Activated CD4-positive, alpha-beta T cell treated with anti-CD3 and anti-CD28 coated beads for 24 hours (primary cell): ENCODE data around the gene IL1RL2.

Experiments
- DNase-seq, 2 donors: peaks; one replicate each; pipeline ENCODE4 v3.0.0-alpha.2; 2020; ENCODE audit warnings: low read depth in 2 of 2

Gene IL1RL2

GRCh38 chr2:102194609-102195268 is 7.9 kb downstream of the IL1RL2 start:
- DNase-seq: no peak

GRCh38 chr2:102197389-102198137 is 10.7 kb downstream of the IL1RL2 start:
- no peak for DNase-seq

- no peak for DNase-seq
These were observed 13.7 kb downstream of the IL1RL2 start for GRCh38 chr2:102200539-102200938.

DNA sequence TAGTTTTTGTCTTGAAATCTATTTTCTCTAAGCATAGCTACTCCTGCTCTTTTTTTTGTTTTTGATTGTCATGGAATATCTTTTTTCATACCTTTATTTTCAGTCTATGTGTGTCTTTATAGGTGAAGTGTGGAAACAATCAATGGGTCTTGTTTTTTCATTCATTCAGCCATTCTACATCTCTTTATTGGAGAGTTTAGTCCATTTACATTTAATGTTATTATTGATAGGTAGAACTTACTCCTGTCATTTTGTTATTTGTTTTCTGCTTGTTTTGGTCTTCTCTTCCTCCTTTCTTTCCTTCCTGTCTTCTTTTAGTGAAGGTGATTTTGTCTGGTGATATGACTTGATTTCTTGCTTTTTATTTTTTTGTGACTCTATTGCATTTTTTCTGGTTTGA is 17.8 kb downstream of the IL1RL2 start:
- no peak for DNase-seq

GRCh38 chr2:102206666-102207341 is 20.0 kb downstream of the IL1RL2 start:
- no peak for DNase-seq

DNA sequence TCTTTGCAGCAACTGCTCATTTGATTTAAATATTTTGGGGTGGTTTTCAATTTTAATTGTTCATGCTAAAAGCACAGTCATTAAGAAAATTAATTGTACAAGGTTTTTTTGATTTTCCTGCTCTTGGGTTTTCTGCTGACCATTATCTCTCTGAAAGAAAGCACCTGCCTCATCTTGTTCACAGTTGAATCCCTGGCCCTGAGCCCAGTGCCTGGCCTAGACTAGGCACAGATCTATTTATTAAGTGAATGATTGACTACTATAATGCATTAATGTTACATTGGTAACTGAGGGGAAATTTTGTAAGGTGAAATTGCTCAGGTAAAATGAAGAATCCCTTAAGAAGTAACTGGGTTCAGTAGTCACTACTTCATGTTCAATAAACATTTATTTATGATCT is 22.0 kb downstream of the IL1RL2 start:
- DNase-seq: no peak

GRCh38 chr2:102209474-102209873 is 22.7 kb downstream of the IL1RL2 start:
- no peak for DNase-seq

- DNase-seq: no peak
These were observed 30.2 kb downstream of the IL1RL2 start for GRCh38 chr2:102217032-102217431.

- DNase-seq: no peak
These were observed 38.3 kb downstream of the IL1RL2 start for GRCh38 chr2:102224824-102225739.

- DNase-seq: no peak
These were observed 39.3 kb downstream of the IL1RL2 start for GRCh38 chr2:102226171-102226570.

DNA sequence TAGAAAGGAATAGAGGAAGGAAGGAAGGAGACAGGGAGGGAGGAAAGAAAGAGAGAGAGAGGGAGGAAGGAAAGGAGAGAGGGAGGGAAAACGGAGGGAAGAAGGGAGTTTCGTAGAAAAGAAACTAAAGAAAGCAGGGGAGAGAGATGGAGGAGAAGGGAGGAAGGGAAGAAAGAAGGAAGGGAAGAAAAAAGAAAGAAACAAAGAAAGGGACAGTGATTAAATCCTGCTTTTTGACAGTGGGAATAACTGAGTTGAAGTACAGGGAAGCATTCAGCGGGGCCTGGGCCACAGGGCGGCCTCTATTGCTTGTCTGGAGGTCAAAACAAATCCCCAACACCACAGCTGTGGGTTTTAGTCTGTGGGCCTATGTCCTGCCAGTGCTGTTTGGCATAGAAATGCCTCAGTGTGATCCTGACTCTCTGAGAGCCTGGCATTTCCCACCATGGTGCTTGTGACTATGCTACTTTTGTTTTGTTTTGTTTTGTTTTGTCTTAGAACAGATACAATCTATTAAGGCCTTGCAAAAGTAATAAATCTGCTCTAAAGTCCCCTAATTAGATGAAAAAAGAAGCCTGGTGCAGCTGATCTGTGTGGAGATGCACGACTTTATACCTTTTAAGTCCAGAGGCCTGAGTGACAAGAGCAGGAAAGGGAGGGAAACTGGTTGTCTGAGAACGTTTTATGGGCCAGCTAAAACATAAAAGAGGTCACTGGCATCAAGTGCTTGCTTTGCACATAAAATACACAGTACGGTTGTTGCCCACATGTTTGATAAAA is 40.0 kb downstream of the IL1RL2 start:
- DNase-seq: no peak

- DNase-seq: no peak
These were observed 42.4 kb downstream of the IL1RL2 start for GRCh38 chr2:102229141-102229769.

DNA sequence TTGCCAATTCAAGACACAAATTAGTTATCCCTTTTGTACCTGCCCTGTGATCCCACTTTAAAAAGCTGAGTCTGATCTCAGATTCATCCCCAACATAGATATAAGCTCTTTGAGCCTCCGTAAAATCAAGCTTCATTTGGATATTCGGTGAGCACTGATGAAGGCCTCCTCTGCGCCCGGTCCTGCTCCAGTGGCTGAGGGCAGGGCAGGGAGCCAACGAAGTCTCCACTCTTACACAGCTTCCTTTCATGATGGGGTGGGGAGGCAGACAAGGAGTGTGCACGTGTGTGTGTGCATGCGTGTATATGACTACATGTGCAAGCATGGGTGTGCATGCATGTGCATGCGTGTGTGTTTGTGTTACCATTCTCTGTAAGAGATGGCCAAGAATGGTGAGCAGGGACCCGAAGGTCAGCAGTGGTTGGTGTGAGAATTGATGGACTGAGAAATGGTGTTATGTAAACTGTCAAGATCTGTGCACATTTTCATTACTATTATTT is 43.6 kb downstream of the IL1RL2 start:
- DNase-seq: no peak

DNA sequence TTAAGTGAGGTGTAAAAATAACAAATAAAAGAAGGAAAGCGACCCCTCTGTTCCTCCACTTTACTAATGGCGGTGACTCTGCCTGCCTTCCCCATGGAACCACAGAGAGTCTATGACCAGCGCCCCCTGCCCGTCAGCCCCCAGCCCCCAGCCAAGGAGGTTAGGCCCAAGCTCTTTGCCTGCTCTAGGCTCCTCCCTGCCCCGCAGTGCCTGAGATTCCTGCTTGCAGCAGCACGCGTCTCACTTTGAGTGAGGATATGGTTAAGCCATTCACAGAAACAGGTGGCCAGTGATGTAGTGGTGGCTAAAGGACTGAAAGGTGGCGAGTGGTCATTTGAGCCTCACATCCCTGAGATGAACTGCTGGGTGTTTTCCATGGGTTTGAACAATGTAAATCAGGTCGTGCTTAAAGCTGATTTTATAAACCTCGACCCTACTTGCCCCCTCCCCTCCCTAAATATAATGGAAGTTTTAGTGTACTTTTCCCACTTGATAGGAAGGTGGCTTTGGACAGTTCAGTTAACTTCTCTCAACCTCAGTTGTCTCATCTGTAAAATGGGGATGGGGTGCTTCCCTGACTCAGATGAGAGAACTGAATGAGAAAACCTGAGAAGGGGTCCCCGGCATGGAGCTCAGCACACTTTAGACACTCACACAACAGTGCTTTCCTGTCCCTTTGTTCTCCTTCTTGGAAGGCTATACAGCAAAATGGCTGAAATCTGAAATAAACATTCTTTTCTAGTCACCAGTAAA is 46.5 kb downstream of the IL1RL2 start:
- DNase-seq: no peak

GRCh38 chr2:102235042-102235473 is 48.2 kb downstream of the IL1RL2 start:
- DNase-seq: no peak

- DNase-seq: no peak
These were observed 48.7 kb downstream of the IL1RL2 start for GRCh38 chr2:102235491-102235890.

- no peak for DNase-seq
These were observed 49.3 kb downstream of the IL1RL2 start for GRCh38 chr2:102236132-102236531.

DNA sequence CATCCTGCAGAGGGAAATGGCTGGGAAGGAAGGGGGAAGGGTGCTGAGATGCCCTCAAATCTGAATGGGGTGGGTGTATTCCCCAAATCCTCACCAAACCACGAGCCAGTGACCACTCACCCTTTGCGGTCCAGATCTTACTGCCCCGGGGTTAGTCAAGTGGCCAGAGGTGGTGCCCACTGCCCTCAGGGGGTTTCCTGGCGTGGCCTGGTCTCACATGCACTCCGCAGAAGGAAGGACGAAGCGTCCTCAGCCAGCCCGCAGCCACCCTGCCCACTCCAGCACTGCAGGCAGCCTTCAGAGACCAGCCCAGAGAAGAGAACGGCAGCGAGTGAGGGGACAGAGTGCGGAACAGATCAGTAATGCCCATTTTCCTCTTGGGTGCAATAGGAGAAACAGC is 50.4 kb downstream of the IL1RL2 start:
- DNase-seq: no peak

- DNase-seq: no peak
These were observed 51.4 kb downstream of the IL1RL2 start for GRCh38 chr2:102238039-102238756.
